Mucosa of descending colon (tissue), 3 donors: ENCODE measurements around the gene FGA. TPM values are rescaled to one million over a fixed set of nuclear protein-coding genes. Genes with fewer than 3 reads are reported as not detected.
"Not testable (repeated sequence)": the region's sequence is repeated elsewhere in the genome, so short reads cannot be mapped to it uniquely, and the experiment has no call there.

Source experiments
- ATAC-seq: fragments of 200-7000 bp; cut with Tn5 transposase; one replicate; pipeline ENCODE4 v1.9.1; 2020; ENCODE audit warnings: mild to moderate bottlenecking, moderate library complexity
- DNase-seq, 3 donors: peaks; one replicate each; pipeline ENCODE4 v3.0.0-alpha.2; 2020
- H3K36me3 ChIP-seq: fragments of 200-600 bp; one replicate; pipeline ENCODE4 v1.8.0; 2021; ENCODE audit warnings: low read depth, mild to moderate bottlenecking
- H3K4me1 ChIP-seq: fragments of 200-600 bp; one replicate; pipeline ENCODE4 v1.8.0; 2021; ENCODE audit warnings: low read depth, mild to moderate bottlenecking
- H3K4me3 ChIP-seq: fragments of 200-600 bp; one replicate; pipeline ENCODE4 v1.8.0; 2021; ENCODE audit warnings: mild to moderate bottlenecking
- H3K9me3 ChIP-seq: fragments of 200-600 bp; one replicate; pipeline ENCODE4 v1.8.0; 2021; ENCODE audit warnings: mild to moderate bottlenecking
- CTCF ChIP-seq: fragments of 200-600 bp; IDR thresholded peaks from one replicate; pipeline ENCODE4 v1.8.0; 2022; ENCODE audit warnings: antibody characterized with exemption, mild to moderate bottlenecking
- intact Hi-C, 2 donors: fragments of 100-400 bp; cut with DNase I in 1 of 2; cut with micrococcal nuclease in 1 of 2; formaldehyde crosslinking; loops; one replicate each; pipeline versions ENCODE4 v1.11.0 to v1.11.1; 2022; cut with DNase I, micrococcal nuclease
- total RNA-seq, 3 donors: library from RNA; stranded (reverse); fragmentation: NEBNext Ultra II Directional in 2 of 3; extraction: Animal tissue kit (Norgen Biotek cat#: 25700) in 2 of 3; gene quantifications; one replicate each; pipeline versions ENCODE4 v1.2.1 to v1.2.4, GENCODE V29; 2021 to 2023
- donor health status: DM: no; HTN: no; CAD: no; lungs with moderate emphysema.
- donor health status: DM: no; HTN: no; CAD: no.
- donor health status: DM: no; HTN: yes; CAD: no.

FGA gene
- total RNA-seq, 3 donors from 2014 or later: 0.84 TPM; not detected in 2

GRCh38 chr4:154602404-154603020 is 12.0 kb upstream of the FGA start:
- Histone ChIP-seq H3K4me1 (no peaks in the 10 kb centered on the region), H3K4me3 (no peak overlapping the region), H3K9me3 (no peaks in the 10 kb centered on the region), H3K36me3 (no peaks in the 10 kb centered on the region)
- intact Hi-C loops: no loop called here
- TF ChIP-seq CTCF: no peak
- ATAC-seq: no peak
- DNase-seq: no peak

GRCh38 chr4:154597798-154598774 is 7.5 kb upstream of the FGA start:
- Histone ChIP-seq H3K4me3 (no peak overlapping the region), H3K36me3 (no peaks in the 10 kb centered on the region), H3K4me1 (no peaks in the 10 kb centered on the region), H3K9me3 (no peaks in the 10 kb centered on the region)
- no peak for DNase-seq
- TF ChIP-seq CTCF: no peak
- intact Hi-C loops: no loop called here
- no peak for ATAC-seq

GRCh38 chr4:154597281-154597680 is 6.7 kb upstream of the FGA start:
- ATAC-seq, DNase-seq, H3K4me3 ChIP-seq: not testable (repeated sequence)

GRCh38 chr4:154595807-154596206 is 5.3 kb upstream of the FGA start:
- H3K9me3 ChIP-seq: no peaks in the 10 kb centered on the region
- TF ChIP-seq CTCF: no peak
- H3K4me1 ChIP-seq: peaks cover 2% of the 10 kb centered on the region
- DNase-seq (no peak), ATAC-seq (no peak)
- no peaks in the 10 kb centered on the region for H3K36me3 ChIP-seq
- no peak overlapping the region for H3K4me3 ChIP-seq
- intact Hi-C loops: no loop called here

More at GRCh38 chr4:154597281-154597680, 6.7 kb upstream of the FGA start:
- H3K36me3 ChIP-seq, intact Hi-C loops, H3K9me3 ChIP-seq, H3K4me1 ChIP-seq: not testable (repeated sequence)

GRCh38 chr4:154594343-154594742 is 3.8 kb upstream of the FGA start:
- DNase-seq, intact Hi-C loops, H3K4me3 ChIP-seq, H3K4me1 ChIP-seq, H3K9me3 ChIP-seq, ATAC-seq, H3K36me3 ChIP-seq: not testable (repeated sequence)

GRCh38 chr4:154593868-154594267 is 3.3 kb upstream of the FGA start:
- ATAC-seq: no peak
- Histone ChIP-seq H3K9me3 (no peaks in the 10 kb centered on the region), H3K4me1 (peaks cover 9% of the 10 kb centered on the region), H3K36me3 (no peaks in the 10 kb centered on the region), H3K4me3 (no peak overlapping the region)
- no peak for TF ChIP-seq CTCF
- DNase-seq: no peak
- intact Hi-C loops: no loop called here
